HG03135 (cell line): Measurements from ENCODE around the gene FEM1C.

Experiments
- ATAC-seq: cut with Tn5 transposase; IDR thresholded peaks from one replicate; pipeline ENCODE4 v1.9.1; 2021; ENCODE audit warnings: mild to moderate bottlenecking, moderate library complexity; ENCODE audit not compliant: unreplicated experiment

FEM1C gene

DNA sequence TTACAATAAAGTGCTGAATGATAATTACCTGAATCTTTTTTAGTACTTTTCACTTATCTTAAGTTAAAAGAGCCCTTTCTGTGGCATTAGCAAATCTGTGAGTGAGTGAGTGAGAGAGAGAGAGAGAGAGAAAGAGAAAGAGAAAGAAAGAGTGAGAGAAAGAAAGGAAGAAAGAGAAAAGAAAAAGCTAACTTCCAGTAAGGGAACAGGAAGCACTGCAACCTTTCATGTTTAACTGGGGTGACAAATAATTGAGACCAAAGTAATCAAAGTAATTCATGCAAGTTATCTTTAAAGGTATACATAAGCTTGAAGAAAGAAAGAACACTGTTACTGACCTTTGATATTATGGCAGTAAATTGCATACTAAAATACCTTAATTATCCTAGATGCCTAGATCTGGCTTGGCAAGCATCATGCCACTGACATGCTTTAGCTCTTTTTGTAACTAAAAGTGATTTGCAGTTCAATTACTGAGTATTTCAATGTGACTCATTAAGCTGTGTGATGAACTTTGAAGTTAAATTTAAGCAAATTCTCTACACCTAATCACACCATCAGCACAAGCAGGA, 21.7 kb downstream of the FEM1C start:
- ATAC-seq: no peak

DNA sequence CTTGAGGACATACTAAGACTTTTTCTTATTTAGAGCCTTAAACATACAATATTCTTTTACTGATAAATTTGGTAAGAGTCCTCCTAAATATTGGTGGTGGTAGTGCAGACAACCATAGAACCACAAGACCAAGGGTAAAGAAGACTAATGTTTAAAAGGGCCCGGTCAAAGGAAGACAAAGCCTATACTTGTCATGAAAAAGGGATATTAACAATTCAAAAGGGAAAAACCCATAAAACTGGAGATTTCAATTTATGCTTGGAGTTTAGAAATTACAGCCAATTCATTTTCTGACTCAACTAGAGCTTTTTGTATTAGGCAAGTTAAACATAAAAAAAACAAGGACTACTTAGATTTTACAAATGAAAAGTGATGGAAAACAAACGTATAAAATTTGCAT, 24.4 kb downstream of the FEM1C start:
- ATAC-seq: no peak

- ATAC-seq: no peak
Measured at GRCh38 chr5:115516372-115516771, 28.2 kb downstream of the FEM1C start.

GRCh38 chr5:115514220-115514619, 30.4 kb downstream of the FEM1C start:
- no peak for ATAC-seq

DNA sequence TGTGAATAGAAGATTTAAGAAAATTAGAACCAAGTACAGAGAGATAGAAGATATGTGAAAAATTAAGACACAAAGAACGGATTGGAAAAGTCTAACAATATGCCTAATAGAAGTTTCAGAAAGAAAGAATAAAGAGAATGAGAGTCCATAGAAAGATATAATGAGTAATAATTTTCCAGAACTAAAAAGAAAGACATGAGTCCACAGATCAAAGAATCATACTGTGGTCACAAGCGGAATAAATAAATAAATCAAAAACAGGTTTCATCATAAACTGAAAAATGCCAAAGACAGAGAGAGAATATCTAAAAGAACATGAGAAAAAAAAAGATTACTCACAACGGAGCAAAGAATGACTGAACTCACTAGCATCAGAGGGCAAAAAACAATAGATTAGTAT, 32.9 kb downstream of the FEM1C start:
- no peak for ATAC-seq

GRCh38 chr5:115510145-115510645, 34.4 kb downstream of the FEM1C start:
- ATAC-seq: no peak

GRCh38 chr5:115509547-115509946, 35.0 kb downstream of the FEM1C start:
- ATAC-seq: no peak

- no peak for ATAC-seq
Measured at GRCh38 chr5:115507681-115508080, 36.9 kb downstream of the FEM1C start.

- ATAC-seq: no peak
Measured at GRCh38 chr5:115503420-115503819, 41.2 kb downstream of the FEM1C start.

DNA sequence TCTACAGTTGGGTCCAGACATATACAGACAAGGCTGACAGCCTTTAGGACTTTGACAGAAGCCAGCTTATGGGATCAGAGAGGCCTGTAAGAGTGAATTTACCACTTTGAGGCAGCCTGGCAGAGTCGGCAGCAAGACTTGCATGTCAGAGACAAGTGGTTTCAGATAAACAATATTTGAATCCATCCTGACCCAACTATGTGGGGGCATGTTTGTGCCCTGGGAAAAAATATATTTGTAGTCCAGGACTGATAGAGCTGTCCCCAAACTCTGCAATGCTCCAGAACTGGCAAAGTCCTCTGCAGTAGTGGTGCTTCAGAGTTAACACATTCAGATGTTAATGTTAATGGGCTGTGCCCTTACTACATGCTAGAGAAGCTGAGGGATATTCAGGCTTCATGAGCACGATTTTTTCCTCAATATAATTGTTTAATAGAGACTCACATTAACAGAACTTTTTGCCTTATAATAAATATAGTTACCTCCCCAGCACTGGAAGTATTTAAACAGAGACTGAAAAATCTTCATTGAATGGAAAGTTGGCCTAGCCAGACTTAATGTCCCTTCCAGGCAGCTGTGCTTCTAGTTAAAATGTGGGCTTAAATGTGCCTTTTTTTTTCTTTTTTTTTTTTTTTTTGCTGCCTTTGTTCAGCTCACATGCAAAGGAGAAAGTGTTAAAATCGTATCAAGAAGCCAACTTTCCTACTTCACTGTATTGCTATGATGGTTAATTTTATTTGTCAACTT, 42.9 kb downstream of the FEM1C start:
- no peak for ATAC-seq

GRCh38 chr5:115500225-115500624, 44.4 kb downstream of the FEM1C start:
- no peak for ATAC-seq

GRCh38 chr5:115496936-115497576, 47.5 kb downstream of the FEM1C start:
- no peak for ATAC-seq

DNA sequence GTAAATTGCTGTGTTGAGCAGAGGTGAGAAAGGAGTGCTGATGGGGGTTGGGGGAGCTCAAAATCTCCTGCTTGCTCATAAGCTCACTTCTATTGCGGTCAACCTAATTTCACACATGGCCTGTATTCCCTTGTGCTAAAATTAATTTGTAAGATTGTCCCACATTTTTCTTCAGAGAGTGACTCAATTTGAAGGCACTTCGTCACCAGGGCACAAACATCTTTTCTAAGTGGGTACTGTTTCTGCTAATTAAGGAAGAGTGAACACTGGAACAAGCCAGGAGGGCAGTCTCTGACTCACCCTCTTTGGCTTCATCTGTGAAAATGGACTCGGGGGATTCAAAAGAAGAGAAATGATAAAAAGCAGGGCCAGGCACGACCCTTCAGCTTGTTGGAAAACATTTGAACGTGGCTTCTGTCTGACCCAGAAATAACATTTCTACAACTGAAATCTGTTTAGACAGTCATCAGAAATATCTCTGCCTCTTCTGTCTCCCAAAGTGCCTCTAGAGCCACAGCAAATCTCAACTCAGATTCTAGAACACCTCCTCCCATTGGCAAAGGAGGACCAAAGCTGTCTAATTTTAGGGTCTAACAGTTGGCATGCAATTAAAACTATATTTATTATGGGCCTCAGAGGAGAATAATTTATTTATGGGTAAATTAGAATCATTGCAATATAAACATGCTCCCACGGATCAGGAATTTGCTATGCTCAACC, 49.8 kb downstream of the FEM1C start:
- no peak for ATAC-seq

DNA sequence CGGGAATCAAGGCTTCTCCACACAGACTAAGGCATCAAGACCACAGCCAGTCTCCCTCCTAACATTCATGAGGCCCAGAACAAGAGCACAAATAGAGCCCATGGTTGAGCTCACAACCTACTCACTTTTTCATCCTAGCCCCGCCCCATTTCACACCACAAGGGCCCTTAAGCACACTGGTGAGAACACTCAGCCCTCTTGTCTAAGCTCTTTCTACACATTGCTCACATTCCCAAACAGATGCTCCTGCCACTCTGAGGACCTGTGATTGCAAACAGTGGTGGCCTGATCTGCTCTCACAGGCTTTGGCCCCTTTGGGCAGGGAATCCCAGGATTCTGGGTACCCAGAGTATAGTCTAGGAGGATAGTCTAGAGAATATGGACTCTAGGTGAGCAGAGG, 54.0 kb downstream of the FEM1C start:
- no peak for ATAC-seq

DNA sequence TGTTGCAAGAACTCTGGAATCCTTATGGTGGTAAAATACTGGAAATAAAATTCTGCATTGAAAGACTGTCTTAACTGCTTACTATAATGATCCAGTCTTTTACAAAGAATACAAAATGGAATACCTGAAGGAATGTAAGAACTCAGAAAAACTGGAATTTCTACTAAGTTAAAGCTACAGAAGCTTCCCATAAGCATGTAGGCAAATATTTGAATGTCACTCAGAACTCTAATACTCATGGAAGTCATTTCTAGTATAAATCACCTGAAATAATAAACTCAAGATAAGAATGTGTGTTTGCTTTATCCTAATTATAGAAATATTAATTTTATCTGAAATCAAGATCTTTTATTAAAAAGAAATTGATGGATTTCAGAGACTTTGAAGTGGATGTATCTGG, 54.8 kb downstream of the FEM1C start:
- no peak for ATAC-seq

DNA sequence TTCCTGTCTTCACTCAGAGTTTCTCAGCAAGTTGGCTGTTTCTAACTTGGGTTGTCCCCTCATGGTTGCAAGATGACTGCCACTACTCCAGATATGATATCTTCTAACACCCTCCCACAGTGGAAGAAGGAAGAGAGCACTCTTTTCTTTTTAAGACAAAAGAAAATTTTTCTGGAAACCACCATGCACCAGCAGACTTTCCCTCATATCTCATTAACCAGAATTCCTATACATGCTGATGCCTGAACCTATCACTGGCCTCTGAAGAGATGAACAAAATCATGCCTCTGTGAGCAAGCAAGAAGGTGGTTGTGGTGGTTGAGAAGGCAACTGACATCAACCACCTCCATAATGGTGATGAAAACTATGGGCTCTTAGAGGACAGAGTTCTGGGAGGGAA, 56.8 kb downstream of the FEM1C start:
- ATAC-seq: peak; percentile 56

- ATAC-seq: peak; percentile 11
Measured at GRCh38 chr5:115487168-115487567, 57.4 kb downstream of the FEM1C start.

GRCh38 chr5:115486728-115487127, 57.8 kb downstream of the FEM1C start:
- ATAC-seq: no peak

DNA sequence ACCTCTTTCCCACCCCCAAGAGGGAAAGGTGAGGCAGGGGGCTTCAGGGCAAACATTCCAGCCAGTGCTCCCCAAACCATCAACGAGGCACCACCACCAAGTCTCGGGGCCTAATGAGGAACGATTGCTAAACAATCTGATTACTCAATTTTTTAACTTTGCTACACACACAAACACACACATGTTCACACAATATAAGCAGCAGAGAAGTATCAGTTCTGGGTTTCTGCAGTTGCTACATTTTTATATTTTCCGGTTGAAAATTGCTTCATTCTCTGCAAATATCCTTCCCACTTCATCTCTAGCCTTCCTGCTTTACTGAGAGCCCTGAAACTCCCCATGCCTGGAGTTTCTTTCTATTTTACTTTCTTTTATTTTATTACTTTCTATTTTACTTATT, 60.2 kb downstream of the FEM1C start:
- ATAC-seq: no peak

DNA sequence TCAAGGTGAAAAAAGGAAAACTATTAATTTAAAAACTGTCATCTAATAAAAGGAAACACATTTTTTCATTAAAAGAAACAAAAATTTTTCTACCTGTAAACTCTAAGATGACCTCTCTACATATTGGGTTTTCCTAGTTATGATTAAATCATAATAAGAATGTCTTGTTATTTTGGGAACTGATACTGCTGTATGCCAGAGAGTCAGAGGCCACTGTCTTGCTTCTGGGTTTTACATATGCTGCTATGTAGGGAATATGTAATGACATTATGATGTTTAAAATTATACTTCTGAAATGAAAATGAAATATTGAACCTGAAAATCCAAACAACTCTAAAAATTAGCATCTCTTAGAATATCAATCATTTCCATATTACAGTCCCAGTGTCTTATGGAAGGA, 63.7 kb downstream of the FEM1C start:
- ATAC-seq: no peak

- peak; percentile 49 for ATAC-seq
Measured at GRCh38 chr5:115480271-115480670, 64.3 kb downstream of the FEM1C start.
